GM19463 (cell line): Measurements from ENCODE around the gene EEF1AKMT4.

Experiments used
- ATAC-seq: cut with Tn5 transposase; IDR thresholded peaks from one replicate; pipeline ENCODE4 v1.9.1; 2021; ENCODE audit warnings: mild to moderate bottlenecking, moderate library complexity; ENCODE audit not compliant: unreplicated experiment

EEF1AKMT4 gene

DNA sequence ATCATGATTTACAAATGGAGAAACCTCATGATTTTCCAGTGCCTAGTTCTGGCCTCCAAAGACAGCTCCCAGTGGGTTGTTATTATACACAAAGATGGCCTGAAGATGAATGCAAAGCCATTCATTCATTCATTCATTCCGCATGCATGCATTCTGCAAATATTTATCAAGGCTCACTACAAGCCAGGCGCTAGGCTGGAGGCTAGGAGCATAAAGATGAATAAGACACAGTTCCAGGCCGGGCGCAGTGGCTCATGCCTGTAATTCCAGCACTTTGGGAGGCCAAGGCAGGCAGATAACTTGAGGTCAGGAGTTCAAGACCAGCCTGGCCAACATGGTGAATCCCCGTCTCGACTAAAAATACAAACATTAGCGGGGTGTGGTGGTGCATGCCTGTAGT lies 47.1 kb downstream of the EEF1AKMT4 start:
- no peak for ATAC-seq

DNA sequence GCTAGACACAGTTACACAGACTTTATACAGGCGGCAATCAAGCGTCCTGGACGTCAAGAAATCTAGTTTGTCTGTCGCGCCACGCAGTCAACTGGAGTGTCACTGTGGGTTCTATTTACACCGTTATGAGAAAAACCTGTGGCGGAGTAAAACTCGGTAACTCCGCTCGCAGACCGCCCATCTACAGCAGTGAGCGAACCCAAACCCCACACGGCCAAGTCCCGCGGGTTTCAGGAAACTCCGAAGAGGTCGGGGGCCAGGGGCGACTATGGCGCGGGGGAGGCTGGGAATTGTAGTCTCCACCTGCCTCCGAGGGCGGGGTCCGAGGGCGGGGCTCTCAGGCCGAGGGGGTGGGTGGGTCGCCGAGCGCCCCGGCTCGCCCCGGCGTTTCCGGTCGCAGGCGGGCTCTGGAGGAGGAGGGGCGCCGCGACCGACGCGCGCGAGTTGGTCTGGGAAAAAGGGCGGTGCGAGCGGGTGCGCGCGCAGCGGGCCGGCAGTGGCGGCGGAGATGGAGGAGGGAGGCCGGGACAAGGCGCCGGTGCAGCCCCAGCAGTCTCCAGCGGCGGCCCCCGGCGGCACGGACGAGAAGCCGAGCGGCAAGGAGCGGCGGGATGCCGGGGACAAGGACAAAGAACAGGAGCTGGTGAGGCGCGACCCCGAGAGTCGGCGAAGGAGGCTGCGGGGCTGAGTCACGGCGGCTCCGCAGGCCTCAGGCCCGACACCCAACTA lies 49.5 kb downstream of the EEF1AKMT4 start, which contains the start of gene PSMD2:
TSS of gene PSMD2 (plus strand) at position 483 of the 729 bp plus-strand sequence. CDS start at position 509, 26 bp downstream.
- ATAC-seq, result peak; percentile 92

DNA sequence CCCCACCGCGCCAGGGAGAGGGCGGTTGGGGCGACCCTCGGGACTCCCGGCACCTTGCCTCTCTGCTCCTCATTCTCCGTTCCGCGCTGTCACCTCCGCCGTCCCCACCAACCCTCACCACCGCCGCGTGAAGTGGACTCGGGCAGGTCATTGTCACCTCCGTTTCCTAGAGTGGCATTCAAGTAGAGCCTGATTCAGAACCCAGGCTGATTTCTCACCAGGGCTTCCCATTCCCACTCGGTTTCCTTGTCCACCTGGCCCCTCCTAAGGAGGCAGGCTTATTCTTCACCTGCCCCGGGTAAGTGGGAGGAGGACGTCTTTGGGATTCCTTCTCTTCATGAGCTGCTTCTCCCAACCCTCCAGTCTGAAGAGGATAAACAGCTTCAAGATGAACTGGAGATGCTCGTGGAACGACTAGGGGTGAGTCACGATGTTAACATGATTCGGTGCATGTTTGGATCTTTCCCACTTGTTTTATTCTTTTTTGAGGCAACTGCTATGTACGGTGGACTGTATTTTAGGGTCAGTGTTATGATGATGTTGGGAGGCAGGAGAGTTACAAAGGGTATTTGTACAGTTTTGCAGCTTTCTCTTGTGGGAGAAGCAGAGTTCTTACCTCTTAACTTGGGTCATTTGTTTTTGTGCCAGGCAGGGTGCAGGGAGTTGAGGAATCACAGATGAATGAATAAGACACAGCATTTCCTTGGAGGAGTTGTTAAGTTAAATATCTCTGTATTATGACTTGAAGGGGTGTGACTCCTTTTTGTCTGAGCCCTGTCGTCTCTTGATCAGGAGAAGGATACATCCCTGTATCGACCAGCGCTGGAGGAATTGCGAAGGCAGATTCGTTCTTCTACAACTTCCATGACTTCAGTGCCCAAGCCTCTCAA lies 50.3 kb downstream of the EEF1AKMT4 start:
- no peak for ATAC-seq

DNA sequence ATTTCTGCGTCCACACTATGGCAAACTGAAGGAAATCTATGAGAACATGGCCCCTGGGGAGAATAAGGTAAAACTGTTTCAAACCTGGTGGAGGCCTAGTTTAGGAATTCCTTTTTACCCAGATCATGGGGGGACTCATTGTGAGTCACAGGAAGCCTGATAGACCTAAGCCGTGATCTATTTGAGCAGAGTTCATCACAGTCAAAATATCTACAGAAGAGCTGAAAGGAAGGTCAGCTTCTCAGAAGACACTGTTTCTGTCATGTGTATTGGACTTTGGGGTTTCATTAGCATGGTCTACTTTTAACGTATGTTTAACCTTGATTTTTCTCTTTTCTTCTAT lies 50.9 kb downstream of the EEF1AKMT4 start:
- no peak for ATAC-seq

- no peak for ATAC-seq
These were observed 56.1 kb downstream of the EEF1AKMT4 start for GRCh38 chr3:184305577-184305976.

GRCh38 chr3:184306341-184306972 lies 57.0 kb downstream of the EEF1AKMT4 start:
- ATAC-seq, result no peak

GRCh38 chr3:184307915-184308314 lies 58.4 kb downstream of the EEF1AKMT4 start:
- ATAC-seq, result no peak
